LHCN-M2 (cell line): Measurements from ENCODE around the gene C13orf42. TPM values are rescaled to one million over a fixed set of nuclear protein-coding genes. Genes with fewer than 3 reads are reported as not detected.

Experiments used
- DNase-seq: peaks from one replicate; pipeline ENCODE4 v3.0.0-alpha.2; 2012; ENCODE audit warnings: low read depth
- total RNA-seq: library from RNA; depleted of rRNA; stranded (reverse); fragments of >200 nt; gene quantifications from 2 replicates; pipeline ENCODE4 v1.2.3, GENCODE V29; 2014; rRNA removed

The C13orf42 gene
- total RNA-seq, 1 experiment from 2014 or later, result not detected

DNA sequence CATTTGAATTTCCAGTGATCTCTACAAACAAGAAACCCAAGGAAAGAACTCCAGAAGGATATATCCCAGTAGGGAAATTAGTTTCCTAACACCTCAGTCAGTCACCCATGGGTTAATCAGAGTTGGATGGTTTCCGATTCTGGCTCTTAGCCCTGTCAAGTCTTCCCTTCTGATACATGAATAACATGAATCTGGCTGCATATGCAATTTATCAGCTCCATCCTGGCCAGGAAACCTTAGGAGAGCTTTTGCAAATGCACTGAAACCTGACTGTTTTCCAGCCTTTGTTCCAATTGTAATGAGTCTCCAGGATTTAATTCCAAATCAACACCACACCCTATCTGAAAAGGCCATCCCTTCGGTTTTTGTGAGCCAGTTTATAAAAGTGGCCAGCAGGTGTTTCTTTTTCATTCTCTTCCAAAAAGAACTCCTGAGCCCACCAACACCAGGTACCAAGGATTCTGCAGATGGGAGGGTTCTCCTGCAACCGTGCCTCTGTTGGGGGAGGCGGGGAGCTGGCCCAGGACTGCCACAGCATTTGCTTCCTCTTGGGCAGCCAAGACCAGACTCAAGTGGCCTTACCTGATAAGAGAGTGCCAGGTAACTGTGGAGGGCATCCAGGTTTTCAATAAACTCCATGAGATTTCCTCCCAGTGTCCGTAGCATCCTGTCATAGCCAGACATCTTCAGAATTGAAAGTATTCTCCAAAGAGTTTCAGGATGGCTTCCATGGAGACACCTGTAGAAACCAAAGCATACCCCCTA is 77.5 kb downstream of the C13orf42 start:
- DNase-seq, result no peak

DNA sequence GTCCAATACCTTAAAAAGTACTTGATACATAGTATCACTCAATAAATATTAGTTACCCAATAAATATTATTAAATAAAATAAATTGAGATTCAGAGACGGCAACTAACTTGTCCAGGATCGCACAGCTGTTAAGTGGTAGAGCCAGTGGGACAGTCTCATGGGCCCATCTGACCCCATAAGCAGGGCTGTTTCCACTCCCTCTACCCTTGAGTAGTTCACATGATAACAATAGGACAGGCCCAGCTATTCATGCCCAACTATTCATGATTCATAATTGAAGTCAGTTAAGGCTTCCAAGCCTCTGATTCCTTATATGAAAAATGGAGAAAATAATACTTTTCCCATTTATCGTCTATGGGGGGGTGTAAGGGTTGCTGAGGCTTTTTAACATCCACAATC is 78.2 kb downstream of the C13orf42 start:
- no peak for DNase-seq

Other genes with a start within 250 kb of the C13orf42 start
- gene RNASEH2B, start 201.5 kb downstream of the C13orf42 start, total RNA-seq, result 72.6 and 83.4 TPM in 2 replicates
- gene FAM124A, start 111.1 kb upstream of the C13orf42 start, total RNA-seq, result not detected in 2 replicates
- not detected in 2 replicates for gene SERPINE3, start 228.4 kb upstream of the C13orf42 start, total RNA-seq